Limb (tissue), 2 donors: ENCODE data around the gene ME3.

Source experiments
- DNase-seq, 2 donors: peaks; one replicate each; pipeline ENCODE4 v3.0.0-alpha.2; 2016; ENCODE audit errors: extremely low spot score in 2 of 2

Gene ME3

GRCh38 chr11:86515297-86516094, 156.9 kb downstream of the ME3 start:
- DNase-seq, result no peak

- no peak for DNase-seq
These were observed 158.0 kb downstream of the ME3 start for GRCh38 chr11:86514453-86514852.

GRCh38 chr11:86513746-86514373, 158.6 kb downstream of the ME3 start:
- no peak for DNase-seq

- no peak for DNase-seq
These were observed 159.3 kb downstream of the ME3 start for GRCh38 chr11:86513138-86513537.

GRCh38 chr11:86511086-86511551, 161.3 kb downstream of the ME3 start:
- peak in 1 of 2 donors; percentile 13 for DNase-seq

GRCh38 chr11:86510674-86511073, 161.7 kb downstream of the ME3 start:
- no peak for DNase-seq

- DNase-seq, result no peak
These were observed 162.3 kb downstream of the ME3 start for GRCh38 chr11:86510097-86510496.

- DNase-seq, result no peak
These were observed 162.8 kb downstream of the ME3 start for GRCh38 chr11:86509588-86509974.

- peak in 1 of 2 donors; percentile 46 for DNase-seq
These were observed 163.5 kb downstream of the ME3 start for GRCh38 chr11:86508604-86509587.

GRCh38 chr11:86507249-86507845, 165.1 kb downstream of the ME3 start:
- peak in 1 of 2 donors; percentile 5 for DNase-seq

- no peak for DNase-seq
These were observed 166.2 kb downstream of the ME3 start for GRCh38 chr11:86506235-86506634.

- DNase-seq, result no peak
These were observed 169.3 kb downstream of the ME3 start for GRCh38 chr11:86503131-86503530.

- DNase-seq, result no peak
These were observed 170.2 kb downstream of the ME3 start for GRCh38 chr11:86502137-86502642.

- DNase-seq, result no peak
These were observed 171.8 kb downstream of the ME3 start for GRCh38 chr11:86500500-86501140.

- no peak for DNase-seq
These were observed 172.7 kb downstream of the ME3 start for GRCh38 chr11:86499723-86500129.

- no peak for DNase-seq
These were observed 174.6 kb downstream of the ME3 start for GRCh38 chr11:86497836-86498235.

- no peak for DNase-seq
These were observed 175.1 kb downstream of the ME3 start for GRCh38 chr11:86497310-86497709.

- DNase-seq, result no peak
These were observed 177.1 kb downstream of the ME3 start for GRCh38 chr11:86495351-86495750.

- DNase-seq, result no peak
These were observed 179.9 kb downstream of the ME3 start for GRCh38 chr11:86492370-86493010.

GRCh38 chr11:86491027-86491426, 181.4 kb downstream of the ME3 start:
- no peak for DNase-seq
